NCI-H526 treated with DMSO at 0.1 percent for 48 hours (cell line): ENCODE measurements around the gene NTM.
"Not testable (repeated sequence)": the region's sequence is repeated elsewhere in the genome, so short reads cannot be mapped to it uniquely, and the experiment has no call there.

Experiments
- DNase-seq: peaks from one replicate; lab custom pipeline; 2025; lab: John Stamatoyannopoulos, UW

NTM gene

DNA sequence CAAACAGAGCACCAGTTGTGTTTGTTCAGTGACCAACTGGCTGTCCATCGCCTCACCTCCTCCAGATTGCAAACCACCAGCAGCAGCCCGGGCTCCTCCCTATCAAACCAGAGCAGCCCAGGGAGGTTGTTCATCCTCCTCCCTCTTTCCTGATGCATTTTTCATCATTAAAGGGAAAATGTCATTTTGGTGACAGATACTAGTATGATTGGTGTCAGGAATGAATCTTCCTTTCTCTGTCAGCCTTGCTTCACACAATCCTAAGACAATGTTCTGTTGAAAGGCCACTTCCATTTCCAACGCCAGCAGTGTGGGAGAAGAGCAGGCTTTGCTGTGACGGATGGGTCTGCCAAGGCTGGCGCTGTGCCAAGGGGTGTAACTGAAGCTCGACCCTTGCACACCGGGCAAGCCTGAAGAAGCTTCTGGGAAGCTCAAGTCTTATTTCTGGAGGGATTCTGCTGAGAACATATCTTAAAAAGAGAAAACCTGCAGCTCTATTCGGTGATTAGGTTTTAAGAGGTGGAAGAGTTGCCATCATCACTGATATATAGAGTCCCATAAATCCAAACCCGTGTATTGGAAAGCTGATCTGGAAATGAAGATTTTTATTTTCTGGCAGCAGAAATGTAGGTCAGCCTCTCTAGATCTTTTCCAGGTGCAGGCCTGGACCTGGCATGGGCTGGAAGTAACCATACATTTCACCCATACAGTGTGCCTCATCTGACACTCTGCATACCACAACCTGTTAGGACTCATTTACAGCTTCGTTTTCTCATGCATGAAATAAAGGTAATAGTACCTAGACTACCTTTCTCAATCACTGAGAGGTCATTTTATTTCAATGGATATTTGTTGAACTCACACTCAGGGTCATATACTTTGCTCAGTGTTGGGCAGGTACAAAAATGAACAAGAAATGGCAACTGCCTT lies 524.5 kb downstream of the NTM start:
- no peak for DNase-seq

- no peak for DNase-seq
These were observed 525.5 kb downstream of the NTM start for GRCh38 chr11:131895865-131896264.

DNA sequence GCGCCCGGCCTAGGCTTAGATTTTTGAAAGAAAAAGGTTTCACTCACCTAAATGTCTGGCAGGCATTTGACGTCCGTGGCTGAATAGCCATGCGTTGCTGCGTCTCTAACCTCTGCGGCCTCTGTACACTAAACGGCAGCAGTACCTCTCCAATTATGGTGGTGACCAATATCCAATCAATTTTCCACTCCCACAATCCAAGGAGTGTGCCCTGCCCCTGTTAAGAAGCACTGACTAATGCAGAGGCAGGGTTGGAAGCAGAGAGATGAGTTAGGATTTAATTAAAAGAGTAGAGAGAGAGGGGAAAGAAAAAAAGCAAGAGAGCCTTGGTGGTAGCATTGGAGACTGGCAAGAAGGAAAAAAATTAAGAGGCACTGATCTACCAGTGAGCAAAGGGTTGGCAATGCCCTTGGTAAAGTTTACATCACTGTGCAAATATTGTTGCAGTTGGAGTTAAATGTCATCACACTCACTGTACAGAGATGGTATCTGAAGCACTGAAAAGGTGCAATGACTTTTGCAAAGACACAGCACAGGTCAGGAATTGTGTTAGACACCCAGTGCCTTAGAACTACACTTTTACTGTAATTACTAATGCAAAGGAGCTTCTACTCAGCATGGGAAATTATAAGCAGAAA lies 526.7 kb downstream of the NTM start:
- DNase-seq = no peak

- DNase-seq = no peak
These were observed 527.5 kb downstream of the NTM start for GRCh38 chr11:131897956-131898355.

GRCh38 chr11:131898949-131899348 lies 528.5 kb downstream of the NTM start:
- DNase-seq = no peak

GRCh38 chr11:131899950-131900580 lies 529.6 kb downstream of the NTM start:
- no peak for DNase-seq

DNA sequence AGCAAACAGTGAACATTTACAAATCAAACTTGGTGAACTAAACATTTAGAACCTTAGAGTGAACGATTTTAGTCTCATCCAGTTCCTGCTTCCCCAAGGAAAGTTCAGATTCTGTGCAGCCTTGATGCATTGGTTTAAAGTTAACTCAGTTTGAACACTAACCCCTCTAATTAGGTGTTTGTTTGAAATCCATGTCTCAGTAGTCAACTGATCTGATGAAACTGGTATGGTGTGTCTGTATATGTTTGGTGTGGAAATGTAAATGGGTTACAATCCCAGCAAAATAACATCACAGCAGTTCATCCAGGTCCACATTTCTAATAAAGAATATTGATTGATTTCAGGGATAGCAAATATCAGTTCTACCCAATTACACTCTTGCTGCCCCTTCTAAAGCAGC lies 532.0 kb downstream of the NTM start:
- DNase-seq = no peak

DNA sequence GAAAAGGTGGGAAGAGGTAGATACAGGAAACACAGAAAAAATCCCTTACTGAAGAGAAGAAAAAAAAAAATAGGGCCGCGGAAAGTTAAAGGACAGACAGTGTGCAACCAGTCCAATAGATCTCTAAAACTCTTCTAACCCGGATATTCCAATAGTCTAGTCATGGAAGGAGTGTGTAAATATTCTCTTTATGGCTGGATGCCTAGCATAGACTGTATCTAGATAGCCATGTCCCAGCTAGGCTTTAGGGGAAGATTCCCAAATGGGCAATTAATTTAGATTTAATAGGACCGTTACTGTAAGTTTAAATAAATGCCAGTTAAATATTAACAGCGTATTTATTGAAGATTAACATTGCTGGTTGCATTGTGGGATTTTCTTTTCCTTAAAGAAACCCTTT lies 532.7 kb downstream of the NTM start:
- no peak for DNase-seq

DNA sequence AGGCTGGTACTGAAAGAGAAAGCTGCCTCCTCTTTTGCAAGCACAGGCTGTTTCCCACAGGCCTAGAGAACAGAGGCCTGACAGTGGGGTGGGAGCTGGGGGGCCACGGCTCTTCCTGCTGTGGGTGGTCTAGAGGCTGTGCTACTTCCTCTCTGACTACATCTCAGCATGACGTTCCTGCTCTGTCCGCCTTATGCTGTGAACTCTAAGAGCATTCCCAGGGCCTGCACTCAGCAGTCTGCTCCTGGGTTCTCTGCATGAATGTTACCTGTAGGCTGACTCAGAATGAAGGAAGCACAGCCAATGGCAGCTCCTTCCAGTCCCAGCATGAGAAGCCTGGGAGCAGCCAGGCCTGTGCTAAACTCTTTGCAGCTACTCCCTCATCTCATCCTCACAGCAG lies 534.3 kb downstream of the NTM start:
- no peak for DNase-seq

- DNase-seq = no peak
These were observed 536.5 kb downstream of the NTM start for GRCh38 chr11:131906963-131907362.

DNA sequence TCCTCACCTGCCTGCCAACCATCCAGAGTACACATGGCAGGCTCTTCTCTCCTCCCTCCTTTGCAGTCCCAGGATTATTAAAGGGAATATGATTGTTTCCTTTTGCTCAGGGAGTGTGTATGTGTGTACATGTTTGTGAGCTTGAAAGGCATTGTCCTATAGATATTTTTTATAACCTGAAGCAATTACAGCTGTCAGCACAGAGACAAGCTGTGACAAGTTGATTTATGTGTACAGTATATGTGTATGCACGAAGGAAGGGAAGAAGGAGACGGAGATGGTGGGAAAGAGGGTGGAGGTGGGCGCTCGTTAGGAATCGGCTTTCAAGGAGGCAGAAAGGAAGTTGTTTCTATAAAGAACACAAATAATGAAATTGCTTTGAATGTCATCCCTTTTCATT lies 537.0 kb downstream of the NTM start:
- DNase-seq = no peak

DNA sequence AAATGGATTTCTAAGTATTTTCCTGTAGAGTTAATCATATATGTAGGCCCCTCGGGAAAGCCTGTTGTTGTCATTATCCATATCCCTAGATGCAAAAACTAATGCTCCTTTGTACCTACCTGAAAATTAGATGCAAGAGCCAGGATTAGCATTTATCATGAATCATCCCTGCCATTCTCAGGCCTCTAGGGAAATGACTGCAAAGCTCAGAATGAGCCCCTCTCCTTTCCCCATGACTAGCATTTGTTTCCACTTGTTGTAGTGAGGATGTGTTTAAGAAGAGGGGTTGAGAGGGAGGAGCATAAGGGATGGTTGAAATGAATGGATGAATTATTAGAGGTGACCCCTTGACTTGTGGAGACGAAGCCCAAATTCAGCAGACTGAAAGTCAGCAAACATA lies 537.9 kb downstream of the NTM start:
- no peak for DNase-seq

GRCh38 chr11:131909426-131910177 lies 539.2 kb downstream of the NTM start:
- DNase-seq = no peak

DNA sequence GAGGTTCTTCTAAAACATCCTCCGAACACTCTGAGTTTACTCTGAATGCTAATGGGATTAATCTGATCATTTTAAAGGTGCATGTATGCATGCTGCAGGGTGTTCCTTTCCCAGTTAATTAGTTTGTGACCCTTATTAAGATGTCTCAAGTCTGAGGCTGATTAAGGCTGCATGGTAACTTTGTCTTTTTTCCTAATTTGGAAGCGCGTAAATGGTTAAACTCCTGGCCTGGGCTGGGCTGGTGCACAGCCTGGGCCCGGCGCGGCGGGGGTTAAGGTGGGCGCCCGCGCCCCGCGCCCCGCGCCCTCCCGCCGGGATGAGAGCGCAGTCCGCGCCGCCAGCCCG lies 539.7 kb downstream of the NTM start:
- no peak for DNase-seq

- DNase-seq = no peak
These were observed 540.3 kb downstream of the NTM start for GRCh38 chr11:131910523-131911387.

GRCh38 chr11:131911388-131912032 lies 541.1 kb downstream of the NTM start:
- DNase-seq = not testable (repeated sequence)

GRCh38 chr11:131912134-131912533 lies 541.7 kb downstream of the NTM start:
- DNase-seq = no peak

DNA sequence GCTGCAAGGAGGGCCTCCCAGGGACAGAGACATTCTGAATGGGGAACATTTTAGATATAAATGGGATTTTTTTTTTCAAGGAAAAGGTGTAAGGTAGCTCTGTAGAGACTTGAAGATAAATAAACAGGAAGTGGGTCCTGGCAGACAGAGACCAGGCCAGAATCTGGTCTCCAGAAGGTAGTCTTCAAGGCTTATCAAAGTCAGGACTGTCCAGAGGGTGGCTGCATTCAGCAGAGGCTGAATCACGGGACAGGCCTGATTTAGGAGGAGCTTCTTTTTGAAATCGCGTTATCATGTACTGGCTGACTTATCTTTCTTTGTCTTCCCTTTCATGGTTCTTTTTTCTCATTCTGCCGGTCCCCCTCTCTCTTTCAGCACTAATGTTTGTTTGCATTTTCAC lies 542.9 kb downstream of the NTM start:
- no peak for DNase-seq

GRCh38 chr11:131914361-131914774 lies 544.0 kb downstream of the NTM start:
- DNase-seq = no peak

GRCh38 chr11:131916638-131917037 lies 546.2 kb downstream of the NTM start:
- no peak for DNase-seq
